GM19467 (cell line): ENCODE measurements around the gene AP2B1.
"Not testable (repeated sequence)": the region's sequence is repeated elsewhere in the genome, so short reads cannot be mapped to it uniquely, and the experiment has no call there.

Experiments used
- ATAC-seq: cut with Tn5 transposase; IDR thresholded peaks from one replicate; pipeline ENCODE4 v1.9.1; 2021; ENCODE audit warnings: mild to moderate bottlenecking, moderate library complexity; ENCODE audit not compliant: unreplicated experiment

Gene AP2B1

GRCh38 chr17:35745749-35746320, 158.7 kb downstream of the AP2B1 start:
- ATAC-seq, result no peak

- no peak for ATAC-seq
Measured at GRCh38 chr17:35747540-35748017, 160.5 kb downstream of the AP2B1 start.

- no peak for ATAC-seq
Measured at GRCh38 chr17:35748341-35748841, 161.3 kb downstream of the AP2B1 start.

- ATAC-seq, result no peak
Measured at GRCh38 chr17:35748979-35749378, 161.9 kb downstream of the AP2B1 start.

- no peak for ATAC-seq
Measured at GRCh38 chr17:35749560-35750412, 162.7 kb downstream of the AP2B1 start.

- no peak for ATAC-seq
Measured at GRCh38 chr17:35750526-35751395, 163.6 kb downstream of the AP2B1 start.

- not testable (repeated sequence) for ATAC-seq
Measured at GRCh38 chr17:35751541-35751940, 164.4 kb downstream of the AP2B1 start.

GRCh38 chr17:35752471-35752870, 165.3 kb downstream of the AP2B1 start:
- ATAC-seq, result no peak

GRCh38 chr17:35752945-35753764, 166.0 kb downstream of the AP2B1 start, which contains the start of gene GAS2L2:
Gene GAS2L2, minus strand, starts transcription at chr17:35753239. Its CDS starts 389 bp downstream, at chr17:35752850.
- ATAC-seq, result no peak

GRCh38 chr17:35757243-35757642, 170.1 kb downstream of the AP2B1 start:
- ATAC-seq, result no peak

GRCh38 chr17:35760587-35760986, 173.5 kb downstream of the AP2B1 start, which contains the start of gene C17orf50:
Gene C17orf50, plus strand, starts transcription at chr17:35760887. Its CDS starts 55 bp downstream, at chr17:35760942.
- ATAC-seq, result no peak

- ATAC-seq, result no peak
Measured at GRCh38 chr17:35761601-35762000, 174.5 kb downstream of the AP2B1 start.

- no peak for ATAC-seq
Measured at GRCh38 chr17:35763767-35764122, 176.6 kb downstream of the AP2B1 start.

GRCh38 chr17:35764123-35764991, 177.2 kb downstream of the AP2B1 start:
- ATAC-seq, result peak; percentile 79

GRCh38 chr17:35765086-35765710, 178.1 kb downstream of the AP2B1 start:
- ATAC-seq, result no peak

GRCh38 chr17:35765756-35766488, 178.8 kb downstream of the AP2B1 start:
- ATAC-seq, result no peak

GRCh38 chr17:35766489-35766877, 179.4 kb downstream of the AP2B1 start:
- ATAC-seq, result no peak

- ATAC-seq, result no peak
Measured at GRCh38 chr17:35766903-35767510, 179.9 kb downstream of the AP2B1 start.
